GM18867 (cell line): ENCODE measurements around the gene LRCH3.

Source experiments
- ATAC-seq: cut with Tn5 transposase; IDR thresholded peaks from one replicate; pipeline ENCODE4 v1.9.1; 2021; ENCODE audit warnings: mild to moderate bottlenecking, moderate library complexity; ENCODE audit not compliant: unreplicated experiment

The LRCH3 gene

DNA sequence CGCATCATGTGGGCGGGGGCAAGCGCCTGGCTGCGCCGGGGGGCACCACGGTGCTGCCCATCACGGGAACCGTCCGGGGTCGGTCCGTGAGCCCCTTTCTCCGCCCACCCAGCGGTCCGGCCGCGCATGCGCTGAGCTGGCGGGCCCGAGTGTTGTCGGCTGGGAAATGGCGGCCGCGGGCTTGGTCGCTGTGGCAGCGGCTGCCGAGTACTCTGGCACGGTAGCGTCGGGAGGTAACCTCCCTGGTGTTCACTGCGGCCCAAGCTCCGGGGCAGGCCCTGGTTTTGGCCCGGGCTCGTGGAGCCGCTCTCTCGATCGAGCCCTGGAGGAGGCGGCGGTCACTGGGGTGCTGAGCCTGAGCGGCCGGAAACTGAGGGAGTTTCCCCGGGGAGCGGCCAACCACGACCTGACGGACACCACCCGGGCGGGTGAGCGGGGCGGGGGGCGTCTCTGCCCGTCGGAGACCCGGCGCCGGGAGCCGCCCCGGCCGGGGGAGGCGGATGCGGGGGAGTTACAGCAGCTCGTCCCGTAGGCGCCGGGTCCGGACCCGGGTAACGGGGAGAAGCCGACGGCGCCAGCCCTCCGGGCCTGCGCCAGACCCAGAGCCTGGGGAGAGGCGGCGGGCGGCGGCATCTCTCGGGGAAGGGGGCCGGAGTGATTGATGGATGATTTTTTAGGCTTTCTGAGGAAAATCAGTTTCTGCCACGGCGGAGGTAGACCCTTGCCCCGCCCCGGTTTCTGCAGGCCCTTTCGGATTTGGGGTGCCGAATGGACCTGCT, at the start of gene LRCH3:
LRCH3 (plus strand) TSS at position 142 of the 779 bp plus-strand sequence; CDS start at position 167, 25 bp downstream.
- ATAC-seq: peak; percentile 77

DNA sequence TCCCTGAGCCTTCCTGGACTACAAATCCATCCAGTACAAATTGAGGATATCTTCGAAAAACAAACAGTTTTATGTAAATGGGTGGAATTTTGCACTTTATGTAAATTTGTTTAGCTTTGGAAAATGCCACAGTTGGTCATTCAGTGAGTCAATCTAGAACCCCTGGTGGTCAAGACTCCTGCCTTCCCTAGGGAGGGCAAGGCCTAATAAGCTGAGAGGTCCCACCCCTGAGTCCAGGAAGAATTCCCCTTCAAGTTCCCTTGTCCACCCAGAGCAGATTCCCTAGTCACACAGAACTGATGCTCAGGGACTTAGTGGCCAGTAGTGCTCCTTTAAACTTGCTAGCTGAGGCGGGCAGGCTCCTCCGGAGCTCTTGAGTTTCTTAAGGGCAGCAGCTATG, 48.3 kb upstream of the LRCH3 start:
- ATAC-seq: no peak

DNA sequence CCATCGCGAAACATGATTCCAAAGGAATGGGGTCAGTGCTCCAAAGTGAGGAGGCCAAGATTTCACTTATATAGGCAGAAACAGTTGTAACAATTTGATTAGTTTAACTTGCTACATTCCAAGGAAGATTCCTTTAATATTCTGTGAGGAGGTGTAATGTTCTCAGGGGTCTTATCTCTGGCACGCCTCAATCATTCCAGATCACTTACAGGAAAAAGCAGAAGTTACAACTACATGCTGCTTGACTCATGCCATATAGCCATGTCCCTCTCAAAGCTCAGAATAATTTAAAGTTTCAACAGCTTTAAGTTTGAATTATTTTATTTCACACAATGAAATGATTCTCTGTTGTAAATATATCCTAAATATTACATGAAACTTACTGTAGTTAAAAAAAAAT, 44.8 kb upstream of the LRCH3 start:
- no peak for ATAC-seq

DNA sequence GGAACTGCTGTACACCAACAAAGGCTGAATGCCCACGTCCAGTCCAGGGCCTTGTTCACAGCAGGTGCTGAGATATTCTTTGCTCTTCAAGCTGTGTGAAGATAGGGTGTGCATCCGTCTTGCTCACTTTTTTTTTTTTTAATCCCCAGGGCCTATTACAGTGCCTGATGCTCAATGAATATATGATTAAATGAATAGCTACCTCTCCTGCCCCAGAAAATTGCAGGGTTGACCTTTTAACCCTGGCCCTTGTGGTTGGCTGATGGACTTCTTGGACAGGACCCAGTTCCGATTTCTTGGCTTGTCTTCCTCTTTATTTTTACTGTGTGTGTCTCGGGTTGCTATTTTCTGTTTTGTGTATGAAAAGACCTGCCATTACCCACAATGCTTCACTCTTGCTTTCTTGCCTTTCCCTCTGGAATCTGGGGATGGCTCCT, 44.2 kb upstream of the LRCH3 start:
- no peak for ATAC-seq

DNA sequence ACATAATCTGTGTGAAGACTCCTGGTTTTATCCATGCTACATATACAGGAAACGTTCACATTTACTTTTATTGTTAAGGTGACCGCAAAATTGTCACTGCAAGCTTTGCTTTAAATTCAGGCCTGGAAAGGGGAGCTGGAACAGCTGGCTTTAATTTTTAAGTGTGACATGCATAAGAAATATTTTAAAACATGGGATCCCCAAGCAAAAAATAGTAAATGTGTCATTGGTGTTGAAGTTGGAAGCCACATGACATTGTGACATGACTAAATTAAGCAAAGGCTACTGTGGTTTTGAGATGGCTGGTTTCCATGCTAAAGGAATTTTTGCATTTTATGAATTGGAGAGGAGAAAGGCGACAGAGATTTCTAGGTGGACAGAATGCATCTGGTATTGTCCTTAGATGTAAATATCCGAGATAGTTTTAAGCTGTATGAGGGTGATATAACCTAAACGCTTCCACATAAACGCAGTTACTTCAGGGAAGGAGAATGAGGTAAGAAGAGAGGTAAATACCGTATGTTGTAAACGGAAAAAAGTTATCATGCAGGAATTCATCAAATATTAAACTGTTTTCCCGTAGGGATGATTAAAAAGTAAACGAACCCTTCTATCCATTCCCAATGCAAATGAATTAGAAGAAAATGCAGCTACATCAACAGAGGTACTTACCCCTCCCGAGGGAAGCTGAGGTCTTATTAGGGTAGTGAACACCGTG, 42.3 kb upstream of the LRCH3 start:
- no peak for ATAC-seq

DNA sequence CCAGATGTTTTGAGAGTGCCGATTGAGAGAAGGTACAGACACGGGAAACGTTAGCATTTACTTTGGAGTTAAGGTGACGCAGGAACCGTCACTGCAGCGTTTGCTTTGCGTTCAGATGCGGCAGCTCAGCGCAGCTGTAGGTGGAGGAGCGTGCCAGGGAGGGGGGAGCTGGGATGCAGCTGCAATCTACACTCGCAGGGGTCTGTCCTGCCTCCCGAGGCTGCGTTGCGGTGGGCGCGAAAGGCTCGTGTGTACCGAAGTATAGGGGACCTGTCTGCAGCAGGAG, 41.8 kb upstream of the LRCH3 start:
- ATAC-seq: peak; percentile 29

DNA sequence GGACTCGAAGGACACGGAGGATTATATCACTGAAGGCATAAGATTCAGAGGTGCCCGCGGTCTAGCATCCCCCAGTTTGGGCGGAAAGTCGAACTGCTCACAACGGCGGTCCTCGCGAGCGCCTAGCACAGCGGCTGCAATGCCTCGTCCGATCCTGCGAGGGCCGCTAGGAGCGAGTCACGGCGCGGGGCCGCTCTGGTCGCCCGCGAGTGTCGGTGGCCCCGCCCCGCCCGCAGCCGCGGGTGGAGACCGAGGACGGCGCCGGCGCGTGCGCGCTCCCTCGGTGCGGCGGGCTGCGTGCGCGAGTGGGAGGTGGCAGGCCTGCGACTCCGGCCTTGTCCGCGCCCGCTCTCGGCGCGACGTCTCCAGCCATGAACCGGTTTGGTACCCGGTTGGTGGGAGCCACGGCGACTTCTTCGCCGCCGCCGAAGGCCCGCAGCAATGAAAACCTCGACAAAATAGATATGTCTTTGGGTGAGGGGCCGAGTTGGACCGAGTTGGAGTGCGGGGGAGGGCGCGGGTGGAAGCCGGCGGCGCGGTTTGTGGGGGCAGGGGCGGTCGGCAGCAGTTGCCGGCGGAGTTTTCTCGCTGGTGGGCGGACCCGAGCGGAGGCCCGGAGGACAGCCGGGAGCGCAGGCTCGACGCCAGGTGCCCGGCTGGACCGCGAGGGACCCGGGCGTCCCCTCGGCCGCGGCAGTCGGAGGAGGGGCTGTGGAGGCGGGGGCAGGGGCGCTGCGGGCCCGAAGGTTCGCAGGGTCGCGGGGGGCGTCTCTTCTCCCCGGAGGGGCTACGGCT, 41.3 kb upstream of the LRCH3 start, which contains the start of gene FYTTD1:
FYTTD1 (plus strand) TSS at position 283 of the 795 bp plus-strand sequence; CDS start at position 372, 89 bp downstream.
- peak; percentile 84 for ATAC-seq

DNA sequence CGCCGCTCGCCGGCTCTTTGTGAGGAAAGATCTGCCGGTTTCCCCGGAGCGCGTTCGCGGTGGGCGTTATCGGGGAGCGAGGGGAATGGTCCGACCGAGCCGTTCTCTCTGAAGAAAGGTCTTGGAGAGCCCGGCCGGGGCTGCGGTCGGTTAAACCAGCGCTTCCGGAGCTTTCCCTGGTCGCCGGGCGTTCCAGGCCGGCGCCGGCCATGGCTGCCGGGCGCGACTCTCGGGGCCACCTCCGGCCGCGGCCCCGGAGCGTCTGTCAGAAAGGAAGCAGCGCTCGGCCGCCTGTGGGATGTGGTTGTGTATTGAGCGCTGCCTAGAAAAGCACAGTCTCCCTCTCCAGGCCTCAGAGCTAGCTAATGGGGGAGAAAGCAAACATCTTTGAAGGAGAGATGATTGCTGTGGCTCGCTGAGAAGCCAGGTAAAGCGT, 40.6 kb upstream of the LRCH3 start:
- peak; percentile 51 for ATAC-seq

DNA sequence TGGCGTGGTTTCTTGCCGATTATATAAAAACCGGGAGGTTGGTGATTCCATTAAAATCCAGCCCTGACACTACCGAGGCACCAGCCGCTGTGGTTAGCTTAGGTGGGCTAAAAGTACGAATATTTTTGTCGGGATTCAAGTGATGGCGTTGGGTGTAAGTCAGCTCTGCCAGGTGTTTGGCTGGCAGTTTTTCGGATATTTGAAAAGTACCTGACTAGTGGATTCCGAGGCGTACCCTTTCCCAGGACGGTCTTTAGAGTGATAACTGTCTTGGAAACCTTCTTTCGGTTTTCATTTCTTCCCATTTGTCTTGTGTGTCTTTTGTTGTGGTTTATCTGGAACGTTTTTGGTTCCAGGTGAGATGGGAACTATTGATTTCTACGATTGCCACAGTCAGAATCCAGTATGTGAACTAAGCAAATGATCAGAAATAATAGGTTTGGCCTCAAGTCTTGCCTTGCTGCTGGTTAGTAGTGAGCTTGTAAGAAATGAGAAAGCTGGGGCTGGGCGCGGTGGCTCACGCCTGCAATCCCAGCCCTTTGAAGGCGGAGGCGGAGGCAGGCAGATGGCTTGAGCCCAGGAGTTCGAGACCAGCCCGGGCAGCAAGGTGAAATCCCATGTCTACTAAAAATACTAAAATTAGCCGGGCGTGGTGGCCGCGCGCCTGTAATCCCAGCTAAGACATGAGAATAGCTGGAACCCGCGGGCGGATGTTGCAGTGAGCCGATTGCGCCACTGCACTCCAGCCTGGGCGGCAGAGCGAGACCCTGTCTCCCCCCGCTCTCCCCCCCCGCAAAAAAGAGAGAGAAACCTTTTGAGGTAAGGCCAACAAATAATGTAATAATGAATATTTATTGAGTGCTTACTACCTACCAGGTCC, 40.0 kb upstream of the LRCH3 start:
- ATAC-seq: no peak

DNA sequence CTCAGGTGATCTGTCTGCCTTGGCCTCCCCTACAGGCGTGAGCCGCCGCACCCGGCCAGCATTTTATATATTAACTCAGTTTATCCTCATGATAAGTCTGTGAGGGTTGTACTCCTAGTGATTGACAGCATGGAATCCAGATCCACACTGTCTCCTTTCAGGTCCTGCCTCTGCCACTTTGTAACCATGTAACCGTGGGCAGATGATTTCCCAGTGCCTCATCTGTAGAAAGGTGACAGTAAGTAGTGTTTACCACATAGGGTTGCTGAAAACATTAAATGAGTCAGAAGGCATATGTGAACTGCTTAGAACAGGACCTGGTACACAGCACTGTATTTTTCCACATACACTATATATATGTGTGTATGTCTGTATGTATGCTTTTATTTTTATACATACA, 38.9 kb upstream of the LRCH3 start:
- ATAC-seq: no peak

DNA sequence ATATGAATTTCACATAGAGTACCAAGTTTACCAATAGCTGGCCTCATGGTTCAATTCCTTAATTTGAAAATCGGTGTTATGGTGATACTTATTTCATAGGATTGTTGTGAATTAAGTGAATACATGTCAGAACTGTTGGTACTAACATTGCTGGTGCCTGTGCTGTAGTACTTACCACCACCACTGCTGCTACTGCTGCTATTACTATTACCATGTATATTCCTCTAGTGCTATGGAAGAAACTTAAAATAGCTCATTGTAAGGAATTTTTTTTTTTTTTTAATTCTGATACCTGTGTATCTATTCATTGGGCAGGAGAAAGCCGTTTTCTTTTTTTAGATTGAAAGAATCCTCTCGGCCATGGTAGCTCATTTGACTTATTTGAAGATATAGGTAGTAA, 37.8 kb upstream of the LRCH3 start:
- ATAC-seq: no peak

DNA sequence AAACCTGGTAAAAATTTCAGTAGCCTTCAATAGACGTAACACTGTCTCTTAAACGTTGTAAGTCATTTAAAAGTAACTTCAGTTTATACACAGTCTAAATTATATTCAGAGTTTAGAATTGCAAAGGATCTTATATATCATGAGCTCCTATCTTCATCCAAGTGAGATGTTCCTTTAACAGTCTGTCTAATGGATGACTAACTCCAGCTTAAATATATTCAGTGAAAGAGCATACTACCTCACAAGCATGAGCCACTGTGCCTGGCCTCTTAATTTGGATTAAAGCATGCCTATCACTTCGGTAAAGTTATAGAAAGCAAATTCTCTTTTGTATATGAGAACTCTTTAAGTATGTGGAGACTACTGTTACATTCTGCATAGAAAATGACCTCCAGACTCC, 34.4 kb upstream of the LRCH3 start:
- no peak for ATAC-seq

DNA sequence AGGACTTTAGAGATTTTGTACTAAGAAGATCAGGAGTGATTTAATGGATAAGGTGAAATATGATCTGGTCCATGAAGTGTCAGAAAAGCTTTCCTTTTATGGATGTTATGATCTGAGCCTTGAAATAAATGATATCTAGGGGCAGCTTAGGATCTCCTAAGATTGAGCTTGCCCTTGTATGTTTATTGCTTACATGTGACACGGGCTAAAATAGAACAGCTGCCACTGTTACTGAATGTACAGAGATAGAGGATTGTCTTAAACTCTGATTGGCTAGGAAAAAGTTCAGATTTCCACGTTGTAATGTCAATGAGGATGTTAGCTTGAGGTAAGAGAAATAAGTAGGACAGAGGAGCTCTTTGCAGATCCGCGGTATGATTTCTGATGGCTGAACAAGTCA, 32.5 kb upstream of the LRCH3 start:
- ATAC-seq: no peak

DNA sequence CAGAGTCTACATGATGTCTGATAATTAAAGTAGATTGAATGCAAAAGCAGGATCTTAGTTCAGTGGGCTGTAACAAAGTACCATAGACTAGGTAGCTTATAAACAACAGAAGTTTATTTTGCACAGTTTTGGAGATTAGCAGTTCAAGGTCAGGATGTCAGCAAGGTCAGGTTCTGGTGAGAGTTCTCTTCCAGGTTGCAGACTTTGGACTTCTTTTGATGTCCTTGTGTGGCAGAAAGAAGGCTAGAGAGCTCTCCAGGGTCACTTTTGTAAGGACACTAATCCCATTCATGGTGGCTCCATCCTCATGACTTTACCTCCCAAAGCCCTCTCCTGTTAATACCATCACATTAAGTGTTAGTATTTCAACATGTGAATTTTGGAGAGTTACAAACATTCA, 29.3 kb upstream of the LRCH3 start:
- ATAC-seq: no peak

DNA sequence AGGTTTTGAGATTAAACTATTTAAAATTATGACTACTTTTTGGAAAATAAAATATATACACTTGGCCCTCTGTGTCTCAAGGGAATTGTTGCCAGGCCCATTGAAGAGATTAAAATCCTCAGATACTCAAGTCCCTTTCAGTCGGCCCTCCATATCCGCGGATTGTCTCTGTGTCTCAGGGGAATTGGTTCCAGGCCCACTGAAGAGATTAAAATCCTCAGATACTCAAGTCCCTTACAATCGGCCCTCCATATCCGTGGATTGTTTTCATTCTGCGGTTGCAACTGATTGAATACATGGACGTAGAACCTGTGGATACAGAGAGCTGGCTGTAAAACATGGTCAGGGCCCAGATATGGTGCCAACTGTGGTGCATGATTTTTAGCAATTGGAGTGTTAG, 15.7 kb upstream of the LRCH3 start:
- ATAC-seq: no peak

DNA sequence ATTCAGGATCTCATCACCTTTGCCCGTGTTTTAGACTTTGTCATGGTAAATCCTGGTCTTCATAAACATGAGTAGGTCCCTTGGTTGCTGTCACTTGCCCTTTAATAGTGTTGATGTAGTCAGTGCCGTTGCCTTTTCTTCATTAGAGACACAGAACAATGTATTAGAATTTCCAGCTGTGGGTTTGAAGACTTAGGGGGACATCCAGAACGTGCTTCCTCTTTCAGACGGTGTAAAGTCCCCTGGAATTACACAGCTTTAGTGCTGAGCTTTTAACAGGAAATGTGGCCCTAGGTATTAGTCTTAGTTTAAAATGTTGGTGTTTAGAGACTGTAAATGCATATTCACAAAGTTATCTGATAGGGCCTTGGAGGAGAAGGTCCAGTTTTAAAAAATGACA, 8.8 kb upstream of the LRCH3 start:
- ATAC-seq: peak; percentile 36

DNA sequence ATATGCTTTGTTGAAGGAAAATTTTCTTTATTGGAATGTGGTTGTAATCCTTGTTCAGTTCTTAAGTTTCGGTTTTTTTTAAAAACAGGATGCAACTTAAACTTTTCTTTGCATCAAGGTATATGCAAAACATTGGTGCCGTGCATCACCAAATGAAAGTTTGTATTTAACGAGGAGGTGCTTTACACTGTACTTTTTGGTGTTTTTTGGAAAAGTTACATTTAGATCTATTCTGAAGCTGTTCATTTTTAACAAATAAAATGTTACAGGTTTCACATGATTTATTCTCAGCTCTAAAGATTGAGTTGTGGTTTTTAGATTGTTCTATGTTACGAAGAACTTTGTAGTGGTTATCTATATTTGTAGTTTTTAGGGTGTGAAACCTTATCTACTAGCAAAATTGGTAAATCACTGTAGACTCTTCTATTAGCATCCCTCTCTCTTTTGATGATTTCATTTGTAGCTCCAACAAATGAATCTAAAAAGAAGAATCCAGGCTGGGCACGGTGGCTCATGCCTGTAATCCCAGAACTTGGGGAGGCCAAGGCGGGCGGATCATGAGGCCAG, 7.0 kb upstream of the LRCH3 start:
- no peak for ATAC-seq

DNA sequence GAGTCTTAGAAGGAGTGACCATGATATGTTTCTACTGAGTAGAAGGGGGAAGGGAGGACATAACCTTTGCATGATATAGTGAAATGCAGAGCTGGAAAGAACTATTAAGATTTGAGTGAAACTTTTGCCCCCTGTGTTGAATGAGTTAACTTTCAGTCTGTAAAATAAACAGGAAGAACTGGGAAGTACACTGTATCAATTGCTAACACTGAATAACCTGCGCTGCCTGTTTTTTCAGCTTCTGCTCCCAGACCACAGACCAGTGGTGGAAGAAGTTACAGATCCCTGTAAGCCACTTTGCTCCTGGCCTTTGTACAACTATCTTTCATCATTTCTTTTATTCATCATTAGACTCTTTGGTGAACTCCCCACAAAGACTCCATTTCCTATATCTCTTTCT, 3.6 kb upstream of the LRCH3 start:
- no peak for ATAC-seq

DNA sequence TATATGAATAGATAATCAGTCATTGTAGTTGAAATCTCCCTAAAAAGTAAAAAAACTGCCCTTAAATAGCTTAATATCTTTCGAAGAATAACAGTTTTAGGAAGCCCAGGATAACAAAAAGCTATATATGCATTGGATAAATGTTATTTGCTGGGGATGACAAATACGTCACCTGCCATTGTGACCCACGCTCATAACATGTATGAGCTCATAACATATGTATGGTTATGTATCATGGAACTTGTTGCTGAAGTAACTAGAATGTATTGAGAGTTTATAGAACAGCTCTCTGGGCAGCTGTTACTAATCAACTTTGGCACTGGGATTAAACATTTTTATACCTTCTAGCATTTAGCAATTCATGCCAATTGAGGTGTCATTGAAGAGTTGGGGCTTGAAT, 1.7 kb upstream of the LRCH3 start:
- ATAC-seq: no peak

DNA sequence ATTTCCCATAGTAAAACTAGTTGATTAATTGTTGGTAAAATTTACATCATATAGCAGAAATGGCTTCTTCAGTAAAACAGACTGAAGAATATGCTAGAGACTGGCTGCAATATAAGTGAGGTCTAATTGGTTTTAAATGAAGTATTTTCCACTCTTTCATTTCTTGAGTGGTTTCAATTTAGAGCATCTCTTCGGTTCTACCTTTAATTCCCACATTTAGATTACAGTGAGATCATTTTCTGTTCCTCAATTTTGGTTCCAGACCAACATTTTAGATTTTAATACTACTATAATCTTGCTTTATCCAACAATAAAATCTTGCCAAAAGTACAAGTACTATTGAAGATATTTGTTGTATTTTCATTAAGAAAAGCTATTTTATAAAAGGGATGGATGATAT, 1.0 kb upstream of the LRCH3 start:
- ATAC-seq: no peak
